Gastrocnemius medialis (tissue), 4 donors: Measurements from ENCODE around the gene CASK. TPM values are rescaled to one million over a fixed set of nuclear protein-coding genes. Genes with fewer than 3 reads are reported as not detected.

Experiments used
- ATAC-seq, 2 donors: fragments of 150-250 bp; one replicate each; pipeline ENCODE4 v1.9.1; 2016
- DNase-seq, 2 donors: peaks; one replicate each; pipeline ENCODE4 v3.0.0-alpha.2; 2019
- H3K27ac ChIP-seq, 4 donors: fragments of 200-600 bp; sonication (generic); 1 replicate in 1 of 4; 2 replicates in 3 of 4; pipeline ENCODE4 v1.5.1; 2016 to 2018; ENCODE audit warnings: mild to moderate bottlenecking in 2 of 4, moderate library complexity in 1 of 4
- H3K27me3 ChIP-seq, 3 donors: fragments of 200-600 bp; sonication (generic) in 2 of 3; 1 replicate in 1 of 3; 2 replicates in 2 of 3; pipeline versions ENCODE4 v1.5.1 to v1.6.0; 2016 to 2019; ENCODE audit warnings: mild to moderate bottlenecking in 1 of 3, moderate library complexity in 1 of 3
- H3K36me3 ChIP-seq, 2 donors: fragments of 200-600 bp; sonication (generic) in 1 of 2; one replicate each; pipeline ENCODE4 v1.5.1; 2017 to 2018
- H3K4me1 ChIP-seq, 2 donors: fragments of 200-600 bp; sonication (generic) in 1 of 2; one replicate each; pipeline ENCODE4 v1.5.1; 2016 to 2017; ENCODE audit warnings: mild to moderate bottlenecking in 2 of 2
- H3K4me3 ChIP-seq, 4 donors: fragments of 200-600 bp; sonication (generic) in 3 of 4; 1 replicate in 1 of 4; 2 replicates in 3 of 4; pipeline ENCODE4 v1.5.1; 2016 to 2019; ENCODE audit warnings: mild to moderate bottlenecking in 2 of 4
- H3K9me3 ChIP-seq, 3 donors: fragments of 200-600 bp; sonication (generic) in 2 of 3; 1 replicate in 1 of 3; 2 replicates in 2 of 3; pipeline ENCODE4 v1.5.1; 2016 to 2019
- CTCF ChIP-seq, 5 experiments: fragments of 450-650 bp in 3 of 5; fragments of 200-600 bp in 2 of 5; sonication (generic) in 2 of 5; IDR thresholded peaks in 4 of 5; conservative IDR thresholded peaks in 1 of 5; 1 replicate in 4 of 5; 2 replicates in 1 of 5; pipeline ENCODE4 v1.5.1; 2016 to 2019; ENCODE audit warnings: antibody characterized with exemption in 5 of 5, mild to moderate bottlenecking in 3 of 5, moderate library complexity in 3 of 5
- POLR2A ChIP-seq, 2 donors: fragments of 450-650 bp; IDR thresholded peaks; one replicate each; pipeline ENCODE4 v1.6.1; 2017; ENCODE audit warnings: antibody characterized with exemption in 2 of 2, mild to moderate bottlenecking in 2 of 2, moderate library complexity in 2 of 2
- in situ Hi-C, 4 donors: fragments of 200-750 bp; cut with MboI; loops; one replicate each; pipeline versions ENCODE4 v1.15.0 to v1.8.0; 2017; ENCODE audit warnings: low sequenced_read_pairs in 4 of 4
- intact Hi-C: fragments of 100-400 bp; cut with DNase I; formaldehyde crosslinking; loops from one replicate; pipeline ENCODE4 v1.15.1; 2023; ENCODE audit warnings: low total_unique reads
- total RNA-seq, 4 donors: library from RNA; depleted of rRNA; stranded (reverse); fragments of >200 nt; gene quantifications; one replicate each; pipeline versions ENCODE4 v1.1.0 to v1.2.3, GENCODE V29; 2016

The CASK gene
- total RNA-seq, 4 donors from 2014 or later, result 7.3 to 14.3 (median 10.0) TPM

- TF ChIP-seq POLR2A (IDR thresholded peaks at IDR 0.05) (no peak), CTCF (IDR thresholded peaks at IDR 0.05 in 4 of 5, conservative IDR thresholded peaks at IDR 0.05 in 1 of 5) (no peak)
- in situ Hi-C loops, result no loop called here
These were observed 401.3 kb downstream of the CASK start for GRCh38 chrX:41522081-41522480.

GRCh38 chrX:41519468-41519867, 403.9 kb downstream of the CASK start:
- intact Hi-C loops (no loop called here), in situ Hi-C loops (no loop called here)
- no peaks in the 10 kb centered on the region for H3K27me3 ChIP-seq
- DNase-seq, result no peak
- no peaks in the 10 kb centered on the region for H3K36me3 ChIP-seq
- no peak overlapping the region for H3K4me3 ChIP-seq
- no peaks in the 10 kb centered on the region for H3K9me3 ChIP-seq
- no peak for ATAC-seq
- no peak overlapping the region for H3K27ac ChIP-seq
- TF ChIP-seq POLR2A (IDR thresholded peaks at IDR 0.05) (no peak), CTCF (IDR thresholded peaks at IDR 0.05 in 4 of 5, conservative IDR thresholded peaks at IDR 0.05 in 1 of 5) (no peak)
- H3K4me1 ChIP-seq, result no peaks in the 10 kb centered on the region

More at GRCh38 chrX:41522081-41522480, 401.3 kb downstream of the CASK start:
- Histone ChIP-seq H3K27me3 (no peaks in the 10 kb centered on the region), H3K4me1 (peaks cover 0 to 2% of the 10 kb centered on the region in 2 donors), H3K9me3 (no peaks in the 10 kb centered on the region), H3K4me3 (no peak overlapping the region), H3K27ac (no peak overlapping the region), H3K36me3 (no peaks in the 10 kb centered on the region)
- ATAC-seq (no peak), DNase-seq (no peak)
- intact Hi-C loops, result no loop called here

GRCh38 chrX:41518841-41519220, 404.5 kb downstream of the CASK start:
- Histone ChIP-seq H3K4me3 (no peak overlapping the region), H3K27ac (no peak overlapping the region), H3K4me1 (no peaks in the 10 kb centered on the region), H3K36me3 (no peaks in the 10 kb centered on the region), H3K27me3 (no peaks in the 10 kb centered on the region), H3K9me3 (no peaks in the 10 kb centered on the region)
- intact Hi-C loops (no loop called here), in situ Hi-C loops (no loop called here)
- no peak for DNase-seq
- TF ChIP-seq CTCF (IDR thresholded peaks at IDR 0.05 in 4 of 5, conservative IDR thresholded peaks at IDR 0.05 in 1 of 5) (no peak), POLR2A (IDR thresholded peaks at IDR 0.05) (no peak)
- ATAC-seq, result no peak

- in situ Hi-C loops, result no loop called here
These were observed 405.1 kb downstream of the CASK start for GRCh38 chrX:41518127-41518840.

More at GRCh38 chrX:41518127-41518840, 405.1 kb downstream of the CASK start:
- DNase-seq (no peak), ATAC-seq (no peak)
- Histone ChIP-seq H3K4me3 (no peak overlapping the region), H3K36me3 (no peaks in the 10 kb centered on the region), H3K27me3 (no peaks in the 10 kb centered on the region), H3K9me3 (no peaks in the 10 kb centered on the region), H3K4me1 (no peaks in the 10 kb centered on the region), H3K27ac (no peak overlapping the region)
- TF ChIP-seq POLR2A (IDR thresholded peaks at IDR 0.05), result no peak
- no peak for TF ChIP-seq CTCF (IDR thresholded peaks at IDR 0.05 in 4 of 5, conservative IDR thresholded peaks at IDR 0.05 in 1 of 5)
- intact Hi-C loops, result no loop called here
